Vagina (tissue), 2 donors: ENCODE measurements around the gene RUVBL2.

Source experiments
- POLR2A ChIP-seq, 2 donors: fragments of 450-650 bp; IDR thresholded peaks; one replicate each; pipeline ENCODE4 v1.6.1; 2017; ENCODE audit warnings: antibody characterized with exemption in 2 of 2, mild to moderate bottlenecking in 2 of 2, moderate library complexity in 2 of 2
- TF ChIP-seq, protein P1 (sequence below), 3 experiments: fragments of 450-650 bp in 2 of 3; fragments of 200-600 bp in 1 of 3; sonication (generic) in 1 of 3; IDR thresholded peaks; one replicate each; pipeline ENCODE4 v1.5.1; 2017 to 2019; ENCODE audit warnings: antibody characterized with exemption in 3 of 3, mild to moderate bottlenecking in 2 of 3, moderate library complexity in 2 of 3

GRCh38 chr19:48993175-48994034, at the start of gene RUVBL2, which contains the start of gene GYS1:
- TF ChIP-seq POLR2A (IDR thresholded peaks at IDR 0.05), result peak; percentile 72 to 75
- TF ChIP-seq, protein P1, sequence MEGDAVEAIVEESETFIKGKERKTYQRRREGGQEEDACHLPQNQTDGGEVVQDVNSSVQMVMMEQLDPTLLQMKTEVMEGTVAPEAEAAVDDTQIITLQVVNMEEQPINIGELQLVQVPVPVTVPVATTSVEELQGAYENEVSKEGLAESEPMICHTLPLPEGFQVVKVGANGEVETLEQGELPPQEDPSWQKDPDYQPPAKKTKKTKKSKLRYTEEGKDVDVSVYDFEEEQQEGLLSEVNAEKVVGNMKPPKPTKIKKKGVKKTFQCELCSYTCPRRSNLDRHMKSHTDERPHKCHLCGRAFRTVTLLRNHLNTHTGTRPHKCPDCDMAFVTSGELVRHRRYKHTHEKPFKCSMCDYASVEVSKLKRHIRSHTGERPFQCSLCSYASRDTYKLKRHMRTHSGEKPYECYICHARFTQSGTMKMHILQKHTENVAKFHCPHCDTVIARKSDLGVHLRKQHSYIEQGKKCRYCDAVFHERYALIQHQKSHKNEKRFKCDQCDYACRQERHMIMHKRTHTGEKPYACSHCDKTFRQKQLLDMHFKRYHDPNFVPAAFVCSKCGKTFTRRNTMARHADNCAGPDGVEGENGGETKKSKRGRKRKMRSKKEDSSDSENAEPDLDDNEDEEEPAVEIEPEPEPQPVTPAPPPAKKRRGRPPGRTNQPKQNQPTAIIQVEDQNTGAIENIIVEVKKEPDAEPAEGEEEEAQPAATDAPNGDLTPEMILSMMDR (IDR thresholded peaks at IDR 0.05), result peak; percentile 86 to 98 (median 86)
